HepG2 (cell line): Measurements from ENCODE around the gene ZNF180. TPM values are rescaled to one million over a fixed set of nuclear protein-coding genes. Genes with fewer than 3 reads are reported as not detected.

ENCODE experiments used
- ATF4 ChIP-seq, 2 experiments: fragments of 450-650 bp in 1 of 2; sonication (generic) in 1 of 2; formaldehyde crosslinking; IDR thresholded peaks; 2 replicates each; pipeline versions ENCODE4 v1.5.0 to v1.8.0; 2020 to 2022; ENCODE audit warnings: mild to moderate bottlenecking in 1 of 2, missing genetic modification reagents in 1 of 2
- DNMT3B ChIP-seq: conservative IDR thresholded peaks from 2 replicates; pipeline ENCODE4 v1.6.1; 2016; ENCODE audit warnings: missing biosample characterization, control low read depth
- ELF3 ChIP-seq: IDR thresholded peaks from 2 replicates; pipeline ENCODE4 v1.6.1; 2016; ENCODE audit warnings: missing genetic modification reagents, missing compliant biosample characterization
- FOXP4 ChIP-seq: sonication (generic); formaldehyde crosslinking; IDR thresholded peaks from 2 replicates; pipeline ENCODE4 v1.4.0; 2020; ENCODE audit warnings: missing genetic modification reagents
- HHEX ChIP-seq: IDR thresholded peaks from 2 replicates; pipeline ENCODE4 v1.6.1; 2016; ENCODE audit warnings: control low read depth
- HOXA9 ChIP-seq: sonication (generic); formaldehyde crosslinking; IDR thresholded peaks from 2 replicates; pipeline ENCODE4 v1.8.1; 2022; ENCODE audit warnings: missing genetic modification reagents, mild to moderate bottlenecking, moderate library complexity, borderline replicate concordance
- LBX2 ChIP-seq: sonication (generic); formaldehyde crosslinking; IDR thresholded peaks from 2 replicates; pipeline ENCODE4 v1.5.0; 2020; ENCODE audit warnings: missing genetic modification reagents, mild to moderate bottlenecking, borderline replicate concordance
- POGZ ChIP-seq: sonication (generic); formaldehyde crosslinking; IDR thresholded peaks from 2 replicates; pipeline ENCODE4 v1.4.0; 2020; ENCODE audit warnings: mild to moderate bottlenecking, missing genetic modification reagents
- SNAI1 ChIP-seq: sonication (generic); formaldehyde crosslinking; IDR thresholded peaks from 2 replicates; pipeline ENCODE4 v1.5.0; 2020; ENCODE audit warnings: mild to moderate bottlenecking, missing genetic modification reagents, borderline replicate concordance
- ZBTB40 ChIP-seq, 2 experiments: fragments of 450-650 bp in 1 of 2; sonication (generic) in 1 of 2; formaldehyde crosslinking in 1 of 2; IDR thresholded peaks; 2 replicates each; pipeline versions ENCODE4 v1.6.1 to v1.8.0; 2016 to 2022; ENCODE audit warnings: antibody characterized with exemption in 1 of 2, mild to moderate bottlenecking in 1 of 2, missing genetic modification reagents in 1 of 2
- ZFP36L2 ChIP-seq: sonication (generic); formaldehyde crosslinking; IDR thresholded peaks from 2 replicates; pipeline ENCODE4 v1.4.0; 2020; ENCODE audit warnings: missing genetic modification reagents
- ZNF234 ChIP-seq: sonication (generic); formaldehyde crosslinking; conservative IDR thresholded peaks from 2 replicates; pipeline ENCODE4 v1.5.1; 2020; ENCODE audit warnings: mild to moderate bottlenecking, missing genetic modification reagents
- ZNF264 ChIP-seq: sonication (generic); formaldehyde crosslinking; IDR thresholded peaks from 2 replicates; pipeline ENCODE4 v1.4.0; 2020; ENCODE audit warnings: missing genetic modification reagents
- ZNF282 ChIP-seq: fragments of 450-650 bp; IDR thresholded peaks from 2 replicates; pipeline ENCODE4 v1.6.1; 2018; ENCODE audit not compliant: partially characterized antibody
- ZNF547 ChIP-seq: sonication (generic); formaldehyde crosslinking; IDR thresholded peaks from 2 replicates; pipeline ENCODE4 v1.5.1; 2020; ENCODE audit warnings: mild to moderate bottlenecking, missing genetic modification reagents
- polyA plus RNA-seq, 8 experiments: library from polyadenylated mRNA; depleted of rRNA in 3 of 8; stranded (reverse) in 7 of 8; unstranded in 1 of 8; fragments of >200 nt; fragmentation: Illumina TruSeq in 4 of 8; extraction: Trizol in 4 of 8; gene quantifications; 2 replicates each; pipeline versions ENCODE4 v1.2.1 to v1.2.3, GENCODE V29; 2011 to 2016; ENCODE audit warnings: low read depth in 4 of 8, missing spikeins in 1 of 8, mixed read lengths in 1 of 8; ENCODE audit not compliant: insufficient read depth in 1 of 8
- total RNA-seq, 5 experiments: library from RNA; depleted of rRNA; stranded (reverse); fragments of >200 nt; fragmentation: Illumina TruSeq; extraction: Trizol; gene quantifications; 2 replicates each; pipeline ENCODE4 v1.2.3, GENCODE V29; 2016; ENCODE audit warnings: low read depth in 1 of 5

The ZNF180 gene
- total and polyA plus RNA-seq, 2 of the 13 experiments (the other 11 are each of a cell fraction or from before 2014, with no cell fraction given), result 0.92 to 9.3 TPM

- TF ChIP-seq LBX2 (CRISPR knock-in tag) (peak; percentile 44), ZNF234 (CRISPR knock-in tag) (no peak), ATF4 (CRISPR knock-in tag; IDR thresholded peaks at IDR 0.05) (peak in 1 of 2 experiments; percentile 14; a peak in 1 of 4 replicates), ZFP36L2 (CRISPR knock-in tag) (no peak), SNAI1 (CRISPR knock-in tag) (peak; percentile 97), POGZ (CRISPR knock-in tag) (peak; percentile 88), DNMT3B (CRISPR knock-in tag) (no peak), HOXA9 (CRISPR knock-in tag) (peak; percentile 77; the same call in 1 of the 2 replicates), HHEX (CRISPR knock-in tag) (no peak), ZNF264 (CRISPR knock-in tag) (peak; percentile 88), ELF3 (CRISPR knock-in tag) (peak; percentile 96), ZBTB40 (IDR thresholded peaks at IDR 0.05) (peak; percentile 37; the same call in 1 of the 2 replicates), ZBTB40 (CRISPR knock-in tag; IDR thresholded peaks at IDR 0.05) (peak; percentile 86), ZNF547 (CRISPR knock-in tag) (peak; percentile 94), ZNF282 (no peak), FOXP4 (CRISPR knock-in tag) (no peak)
These were observed at the start of gene ZNF180 (continued) for GRCh38 chr19:44499962-44500949.
